GM21825 (cell line): ENCODE measurements around the gene NUP58.

Source experiments
- ATAC-seq: cut with Tn5 transposase; IDR thresholded peaks from one replicate; pipeline ENCODE4 v1.9.1; 2021; ENCODE audit warnings: mild to moderate bottlenecking, moderate library complexity; ENCODE audit not compliant: unreplicated experiment

NUP58 gene

GRCh38 chr13:25301347-25302113 lies at the start of gene NUP58:
Gene NUP58 (plus strand): TSS chr13:25301625. CDS start chr13:25301774, 149 bp downstream.
- peak; percentile 98 for ATAC-seq

GRCh38 chr13:25252225-25252624 lies 49.2 kb upstream of the NUP58 start:
- ATAC-seq, result no peak

GRCh38 chr13:25252752-25253151 lies 48.7 kb upstream of the NUP58 start:
- no peak for ATAC-seq

- no peak for ATAC-seq
Measured at GRCh38 chr13:25253702-25254101, 47.7 kb upstream of the NUP58 start.

- ATAC-seq, result no peak
Measured at GRCh38 chr13:25262261-25262660, 39.2 kb upstream of the NUP58 start.

- ATAC-seq, result no peak
Measured at GRCh38 chr13:25266706-25267105, 34.7 kb upstream of the NUP58 start.

GRCh38 chr13:25267715-25268114 lies 33.7 kb upstream of the NUP58 start:
- no peak for ATAC-seq

GRCh38 chr13:25268561-25268960 lies 32.9 kb upstream of the NUP58 start:
- no peak for ATAC-seq

GRCh38 chr13:25276748-25277147 lies 24.7 kb upstream of the NUP58 start:
- ATAC-seq, result no peak

- no peak for ATAC-seq
Measured at GRCh38 chr13:25280396-25280795, 21.0 kb upstream of the NUP58 start.

- peak; percentile 70 for ATAC-seq
Measured at GRCh38 chr13:25281193-25281934, 20.1 kb upstream of the NUP58 start.

- peak; percentile 19 for ATAC-seq
Measured at GRCh38 chr13:25281935-25282332, 19.5 kb upstream of the NUP58 start.

- ATAC-seq, result peak; percentile 25
Measured at GRCh38 chr13:25286308-25286968, 15.0 kb upstream of the NUP58 start.

- ATAC-seq, result peak; percentile 96
Measured at GRCh38 chr13:25286969-25287961, 14.2 kb upstream of the NUP58 start, which contains the start of gene MTMR6. Gene MTMR6 (minus strand): TSS chr13:25287488. CDS start chr13:25287247, 241 bp downstream.

GRCh38 chr13:25288966-25289365 lies 12.5 kb upstream of the NUP58 start:
- ATAC-seq, result no peak

- ATAC-seq, result no peak
Measured at GRCh38 chr13:25291691-25292090, 9.7 kb upstream of the NUP58 start.

GRCh38 chr13:25292301-25292700 lies 9.1 kb upstream of the NUP58 start:
- ATAC-seq, result no peak

GRCh38 chr13:25295228-25295627 lies 6.2 kb upstream of the NUP58 start:
- ATAC-seq, result no peak

GRCh38 chr13:25295701-25296100 lies 5.7 kb upstream of the NUP58 start:
- no peak for ATAC-seq

- ATAC-seq, result peak; percentile 14
Measured at GRCh38 chr13:25300861-25301346, 521 bp upstream of the NUP58 start.
